ENCODE results near the gene TDRD6. TPM values are rescaled to one million over a fixed set of nuclear protein-coding genes. Genes with fewer than 3 reads are reported as not detected.

TDRD6 gene
- total RNA-seq, 2 experiments from 2014 or later = not detected

- TF ChIP-seq CTCF (IDR thresholded peaks at IDR 0.05) = no peak
- ATAC-seq (no peak), DNase-seq (no peak)
- ChIA-PET POLR2A (interaction anchor here (0.7 kb wide), 1 partner anchor 384 kb away, joined by 3 read pairs; no protein-coding TSS in a partner anchor), CTCF (no interaction called here)
- Mint-ChIP-seq H3K4me3 (no peak within 1 kb of the TSS), H3K36me3 (ENCODE audit: low read depth) (no peaks in the 10 kb centered on the region), H3K27ac (no peak within 1 kb of the TSS), H3K27me3 (peaks cover 56% of the 10 kb centered on the region), H3K4me1 (ENCODE audit: low read depth) (no peaks in the 10 kb centered on the region), H3K9me3 (no peaks in the 10 kb centered on the region)
- intact Hi-C loops (cut with micrococcal nuclease) = no loop called here
Measured at GRCh38 chr6:46734867-46735719, 47.4 kb downstream of the TDRD6 start, which contains the start of gene PLA2G7. TSS of gene PLA2G7 (minus strand) at chr6:46735375. CDS start at chr6:46722891, 12,484 bp downstream.

- Mint-ChIP-seq H3K4me3 (no peak overlapping the region), H3K27me3 (peaks cover 56% of the 10 kb centered on the region), H3K9me3 (no peaks in the 10 kb centered on the region), H3K36me3 (ENCODE audit: low read depth) (no peaks in the 10 kb centered on the region), H3K27ac (no peak overlapping the region), H3K4me1 (ENCODE audit: low read depth) (no peaks in the 10 kb centered on the region)
- DNase-seq (no peak), ATAC-seq (no peak)
- ChIA-PET POLR2A (no interaction called here), CTCF (no interaction called here)
- intact Hi-C loops (cut with micrococcal nuclease) = no loop called here
- TF ChIP-seq CTCF (IDR thresholded peaks at IDR 0.05) = no peak
Measured at GRCh38 chr6:46735720-46736031, 48.0 kb downstream of the TDRD6 start.

- TF ChIP-seq CTCF (IDR thresholded peaks at IDR 0.05) = no peak
- Mint-ChIP-seq H3K36me3 (ENCODE audit: low read depth) (no peaks in the 10 kb centered on the region), H3K27ac (no peak overlapping the region), H3K4me1 (ENCODE audit: low read depth) (no peaks in the 10 kb centered on the region), H3K9me3 (no peaks in the 10 kb centered on the region), H3K4me3 (no peak overlapping the region), H3K27me3 (peaks cover 53% of the 10 kb centered on the region)
- intact Hi-C loops (cut with micrococcal nuclease) = no loop called here
- ATAC-seq (no peak), DNase-seq (no peak)
- CTCF ChIA-PET = no interaction called here
- POLR2A ChIA-PET = no interaction called here
Measured at GRCh38 chr6:46736906-46737305, 49.2 kb downstream of the TDRD6 start.

GRCh38 chr6:46741482-46741881 is 53.8 kb downstream of the TDRD6 start:
- no peak for TF ChIP-seq CTCF (IDR thresholded peaks at IDR 0.05)
- intact Hi-C loops (cut with micrococcal nuclease) = no loop called here
- ATAC-seq (no peak), DNase-seq (no peak)
- CTCF ChIA-PET = no interaction called here
- no peaks in the 10 kb centered on the region for H3K9me3 Mint-ChIP-seq
- no peak overlapping the region for H3K4me3 Mint-ChIP-seq
- H3K36me3 Mint-ChIP-seq (ENCODE audit: low read depth) = no peaks in the 10 kb centered on the region
- H3K27me3 Mint-ChIP-seq = peaks cover 35% of the 10 kb centered on the region
- POLR2A ChIA-PET = no interaction called here
- no peaks in the 10 kb centered on the region for H3K4me1 Mint-ChIP-seq (ENCODE audit: low read depth)
- no peak overlapping the region for H3K27ac Mint-ChIP-seq

GRCh38 chr6:46741910-46742309 is 54.2 kb downstream of the TDRD6 start:
- no peak for ATAC-seq
- POLR2A ChIA-PET = no interaction called here

More at GRCh38 chr6:46741910-46742309, 54.2 kb downstream of the TDRD6 start:
- Mint-ChIP-seq H3K4me3 (no peak overlapping the region), H3K27me3 (peaks cover 34% of the 10 kb centered on the region), H3K27ac (no peak overlapping the region), H3K9me3 (no peaks in the 10 kb centered on the region), H3K4me1 (ENCODE audit: low read depth) (no peaks in the 10 kb centered on the region), H3K36me3 (ENCODE audit: low read depth) (no peaks in the 10 kb centered on the region)
- CTCF ChIA-PET = no interaction called here
- DNase-seq = no peak
- no peak for TF ChIP-seq CTCF (IDR thresholded peaks at IDR 0.05)
- intact Hi-C loops (cut with micrococcal nuclease) = no loop called here
